Femur (tissue), 1 donor: Measurements from ENCODE around the gene PBX3.

Source experiments
- DNase-seq: peaks from one replicate; pipeline ENCODE4 v3.0.0-alpha.2; 2017

Gene PBX3

DNA sequence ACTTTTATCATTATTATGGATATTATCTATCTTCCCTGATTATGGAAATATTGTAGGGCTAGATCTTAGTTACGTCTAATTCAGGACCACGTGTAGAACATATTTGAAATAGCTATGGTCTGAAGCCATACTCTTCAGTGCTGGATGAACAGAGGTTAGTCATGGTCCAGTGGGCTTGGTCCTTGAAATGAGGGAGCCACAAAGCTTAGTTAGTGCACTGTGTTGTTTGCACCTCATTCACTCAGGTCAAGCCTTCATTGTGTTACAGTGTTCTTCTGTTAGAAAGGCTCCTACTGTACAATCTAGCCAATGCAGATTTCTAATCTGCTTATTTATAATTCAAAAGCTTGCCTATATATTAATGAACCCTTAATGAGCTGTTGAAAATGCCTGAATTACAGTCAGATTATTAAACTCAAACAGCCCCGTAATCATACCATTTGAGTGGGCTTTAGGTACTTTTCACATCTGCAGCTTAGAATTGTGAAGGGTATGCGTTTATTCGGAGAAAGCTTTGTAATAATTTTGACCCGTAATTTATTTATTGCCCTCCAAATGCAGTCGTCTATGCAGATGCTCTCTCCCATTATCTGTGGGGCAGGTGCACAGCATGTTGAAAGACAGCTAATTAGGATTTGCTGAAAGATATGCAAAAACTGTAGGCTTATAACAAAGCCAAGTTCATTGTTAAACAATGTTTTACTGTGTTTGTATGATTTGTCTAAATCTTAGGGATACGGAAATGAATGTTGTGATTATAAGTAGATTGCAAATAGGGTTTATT, 164.9 kb downstream of the PBX3 start:
- no peak for DNase-seq

DNA sequence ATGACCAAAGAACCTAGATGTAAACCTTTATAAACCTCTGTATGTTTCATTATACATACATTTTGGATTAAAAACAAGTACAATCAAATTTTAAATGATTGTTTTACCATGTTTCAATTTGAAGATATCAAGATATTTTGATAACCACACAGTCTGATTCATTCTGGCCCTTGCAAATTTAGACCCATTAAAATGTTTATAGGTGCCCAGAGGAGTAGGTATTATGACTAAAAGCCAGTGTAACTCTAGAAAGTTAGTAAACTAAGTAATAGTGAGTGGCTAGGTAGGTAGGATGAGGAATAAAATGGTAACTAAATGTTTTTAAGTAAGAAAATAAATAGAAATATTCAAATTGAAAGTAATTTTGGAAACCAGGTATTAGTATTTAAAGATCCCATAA, 165.5 kb downstream of the PBX3 start:
- DNase-seq = no peak

DNA sequence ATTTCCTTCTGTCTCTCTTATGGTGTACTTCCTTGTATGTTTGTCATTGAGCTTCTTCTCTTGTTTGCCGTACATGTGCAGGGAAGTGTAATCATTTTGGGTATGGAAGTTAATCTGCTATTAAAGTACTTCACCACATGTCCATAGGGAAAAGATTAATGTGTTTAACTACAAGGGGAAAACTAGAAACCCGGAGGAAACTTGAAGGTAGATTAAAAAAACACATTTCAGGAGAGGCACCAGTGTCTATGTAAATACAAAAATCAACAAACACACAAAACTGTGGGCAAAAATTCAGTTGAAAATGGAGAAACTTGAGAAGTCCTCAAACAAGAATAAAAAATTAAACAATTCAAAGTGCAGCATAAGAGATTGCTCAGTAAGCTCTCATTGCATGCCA, 166.4 kb downstream of the PBX3 start:
- no peak for DNase-seq

DNA sequence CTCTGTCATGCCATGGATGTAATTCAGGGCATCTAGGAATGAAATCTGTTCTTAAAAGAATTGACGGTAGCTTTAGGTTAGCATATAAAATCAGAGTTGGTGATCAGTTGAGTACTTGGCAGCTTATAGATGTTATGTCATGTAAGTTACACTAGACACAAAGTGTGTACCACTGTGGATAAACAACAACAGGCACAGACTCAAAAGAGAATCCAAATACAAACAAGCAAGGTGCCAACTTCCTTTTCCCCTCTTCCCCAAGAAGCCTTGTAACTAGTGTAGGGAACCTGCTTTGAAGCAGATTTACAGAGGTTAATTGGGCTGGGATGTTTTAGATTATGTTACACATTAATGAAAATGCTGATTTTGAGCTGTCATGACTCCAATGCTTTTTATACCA, 167.2 kb downstream of the PBX3 start:
- no peak for DNase-seq

DNA sequence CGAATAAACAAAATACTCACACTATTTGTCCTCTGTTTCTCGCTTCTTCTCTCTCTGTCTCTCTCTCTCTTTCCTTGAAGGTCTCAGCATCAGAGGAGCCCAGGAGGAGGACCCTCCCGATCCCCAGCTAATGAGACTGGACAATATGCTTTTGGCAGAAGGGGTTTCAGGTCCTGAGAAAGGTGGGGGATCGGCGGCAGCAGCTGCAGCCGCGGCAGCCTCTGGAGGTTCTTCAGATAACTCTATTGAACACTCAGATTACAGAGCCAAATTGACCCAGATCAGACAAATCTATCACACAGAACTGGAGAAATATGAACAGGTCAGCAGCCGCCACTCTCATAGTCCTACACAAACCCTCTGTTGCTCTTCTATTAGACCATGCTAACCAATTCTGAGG, 168.4 kb downstream of the PBX3 start:
- DNase-seq = no peak

DNA sequence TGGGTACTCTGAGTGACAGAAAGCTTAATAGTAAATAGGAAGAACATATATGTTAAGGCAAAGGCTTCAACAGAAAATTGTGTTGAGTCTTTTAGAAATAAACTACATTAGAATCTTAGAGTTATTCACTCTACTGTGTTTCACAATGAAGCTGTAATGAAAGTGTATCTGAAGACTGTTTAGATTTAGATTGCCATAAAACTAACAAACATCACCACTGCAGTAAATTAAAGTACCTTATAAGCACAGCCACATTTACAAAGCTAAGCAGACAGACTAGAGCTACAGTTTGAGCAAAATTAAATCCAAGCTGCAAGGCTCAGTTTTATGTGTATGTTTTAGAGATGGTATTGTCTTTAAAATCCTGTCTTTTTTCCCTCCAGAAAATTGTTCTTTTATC, 172.4 kb downstream of the PBX3 start:
- DNase-seq = no peak

DNA sequence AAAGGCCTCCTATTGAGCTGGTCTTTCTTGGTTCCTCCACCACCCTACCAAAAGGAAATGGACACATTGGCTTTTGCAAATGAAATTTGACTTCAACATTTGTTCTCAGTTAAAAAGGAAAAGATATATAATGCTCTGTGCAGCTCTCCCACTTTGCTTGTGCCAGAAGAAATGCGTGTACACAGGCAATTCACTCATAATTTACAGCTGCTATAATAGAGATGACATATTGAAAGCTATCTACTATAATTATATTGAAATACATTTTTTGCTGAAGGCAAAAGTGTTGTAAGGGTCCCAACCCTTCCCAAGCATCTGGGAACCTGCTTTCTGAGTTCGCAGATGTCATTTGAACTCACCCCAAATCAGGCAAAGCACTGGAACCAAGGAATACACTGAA, 173.2 kb downstream of the PBX3 start:
- DNase-seq = no peak

DNA sequence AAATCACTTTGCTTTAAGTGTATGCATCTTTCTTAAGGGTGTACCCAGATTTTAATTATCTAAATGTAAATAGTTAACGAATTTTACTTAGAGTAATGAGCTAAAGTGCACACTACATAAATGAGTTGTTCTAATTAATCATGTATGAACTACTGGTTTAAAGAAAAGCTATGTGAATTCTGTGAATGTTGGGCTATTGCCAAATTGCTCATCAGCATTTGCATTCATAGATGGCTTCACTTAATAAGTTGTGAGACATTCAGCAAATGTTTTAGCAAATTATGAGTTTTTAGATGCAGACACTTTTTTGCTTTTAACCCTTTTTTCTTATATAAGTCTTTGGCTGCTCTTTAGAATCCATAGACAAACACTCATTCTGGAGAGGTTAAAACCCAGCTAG, 175.7 kb downstream of the PBX3 start:
- DNase-seq = no peak

DNA sequence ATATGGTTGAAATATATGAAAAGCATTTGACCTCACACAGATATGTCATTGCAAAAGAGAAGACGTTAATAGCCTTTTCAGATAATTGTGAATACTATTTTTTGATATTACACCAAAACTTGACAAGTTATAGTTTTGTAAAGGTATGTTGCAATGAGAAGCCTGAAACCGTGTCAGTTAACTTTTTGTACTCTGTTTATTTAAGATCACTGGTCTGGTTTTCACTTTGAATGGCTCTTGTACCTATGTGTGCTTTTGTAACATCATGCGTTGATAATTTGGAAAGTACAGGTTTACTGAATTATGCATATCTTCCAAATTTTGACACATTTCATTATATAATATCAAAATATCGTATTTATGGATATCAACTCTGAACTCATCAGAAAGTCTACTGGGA, 177.2 kb downstream of the PBX3 start:
- no peak for DNase-seq

DNA sequence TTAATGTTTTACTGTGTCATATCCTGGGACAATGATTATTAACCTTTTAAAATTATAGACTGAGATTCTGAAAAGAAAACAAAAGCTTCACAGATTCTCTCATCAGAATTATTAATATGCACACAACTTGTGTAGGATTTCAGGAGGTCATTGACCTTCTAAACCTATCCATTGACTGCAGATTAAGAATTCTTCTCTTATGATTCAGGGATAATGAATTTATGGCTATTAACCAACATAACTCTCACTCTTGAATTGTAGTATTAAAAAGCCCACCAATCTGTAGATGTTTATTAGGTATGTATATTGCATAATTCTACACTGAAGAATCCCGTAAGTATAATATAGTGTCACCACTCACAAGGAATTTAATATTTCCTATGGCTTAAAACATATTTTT, 179.8 kb downstream of the PBX3 start:
- DNase-seq = no peak

DNA sequence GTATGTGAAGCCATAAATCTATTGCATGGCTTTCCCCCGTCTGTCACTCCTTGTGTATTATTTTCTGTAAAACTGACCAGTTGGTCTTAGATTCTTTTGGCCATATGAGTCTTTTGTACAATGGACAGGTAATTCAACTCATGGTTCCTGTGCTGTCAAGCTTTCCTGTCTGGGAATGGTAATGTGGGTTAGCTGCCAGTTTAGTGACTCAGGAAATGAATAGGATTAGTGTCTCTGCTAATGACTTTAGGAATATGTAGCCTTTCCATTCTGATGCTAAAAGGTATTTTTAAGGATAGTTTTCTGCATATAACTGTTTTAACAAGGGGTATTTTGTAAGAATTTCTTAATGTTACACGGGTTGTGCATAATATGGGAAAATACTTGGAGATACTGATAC, 182.7 kb downstream of the PBX3 start:
- DNase-seq = no peak

DNA sequence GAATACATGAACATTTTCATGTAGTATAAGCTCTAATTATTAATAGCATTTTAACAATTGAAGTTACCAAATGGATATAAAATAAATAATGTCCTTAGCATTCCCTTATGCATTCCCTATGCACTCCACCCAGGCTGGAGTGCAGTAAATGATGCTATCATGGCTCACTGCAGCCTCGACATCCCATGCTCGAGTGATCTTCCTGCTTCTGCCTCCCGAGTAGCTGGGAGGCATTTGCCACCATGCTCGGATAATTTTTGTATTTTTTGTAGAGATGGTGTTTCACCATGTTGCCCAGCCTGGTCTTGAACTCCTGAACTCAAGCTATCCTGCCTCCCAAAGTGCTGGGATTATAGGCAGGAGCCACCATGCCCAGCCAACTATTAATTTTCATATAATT, 184.0 kb downstream of the PBX3 start:
- no peak for DNase-seq

DNA sequence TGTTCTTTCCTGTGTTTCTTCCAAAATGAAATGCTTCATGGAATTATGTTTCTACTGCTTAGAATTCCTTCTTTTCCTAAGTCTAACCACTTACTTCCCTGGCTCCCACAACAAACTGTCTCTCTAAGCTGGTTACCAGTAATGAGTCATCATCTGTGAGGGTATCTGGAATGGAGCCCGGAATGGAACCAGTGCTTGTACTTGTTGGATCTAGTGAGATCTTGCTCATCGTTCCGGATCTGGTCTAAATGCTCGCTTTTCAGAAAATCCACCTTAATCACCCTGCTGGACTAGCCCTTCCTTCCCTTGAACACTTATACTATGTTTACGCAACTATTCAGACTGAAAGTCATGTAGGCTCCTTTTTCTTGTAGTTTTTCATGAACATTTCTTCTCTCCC, 184.8 kb downstream of the PBX3 start:
- DNase-seq = peak; percentile 49

DNA sequence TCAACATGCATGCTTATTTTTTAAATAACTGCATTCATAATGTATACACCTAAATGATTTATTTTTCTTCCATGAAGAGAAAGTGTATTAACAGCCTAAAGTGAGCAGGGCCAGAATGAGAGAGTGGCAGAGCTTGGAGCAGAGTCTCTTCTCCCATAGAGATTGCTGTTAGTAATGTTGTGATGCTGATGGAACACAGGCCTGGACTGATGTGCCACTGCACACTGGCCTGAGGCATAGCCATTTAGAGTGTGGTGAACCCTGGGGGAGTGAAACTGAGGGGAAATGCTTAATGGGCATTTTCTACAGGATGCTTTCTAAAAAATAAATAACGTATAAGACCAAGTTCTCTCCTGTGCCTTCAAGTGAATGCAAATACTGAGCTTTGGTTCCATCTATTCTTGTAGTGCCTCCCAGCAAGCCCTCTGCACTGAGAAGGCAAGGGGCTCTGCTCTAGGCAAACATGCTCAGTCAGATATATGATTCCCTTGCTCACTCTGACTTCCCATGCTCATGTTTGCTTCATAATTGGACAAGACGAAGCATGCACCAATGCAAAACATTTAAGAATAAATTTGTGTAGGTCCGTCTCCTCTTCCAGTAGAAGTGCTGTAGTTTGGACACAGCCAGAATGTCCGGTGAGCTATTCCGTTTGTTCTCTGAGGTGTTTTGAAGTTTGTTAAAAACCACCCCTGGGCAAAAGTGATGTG, 185.7 kb downstream of the PBX3 start:
- DNase-seq = no peak

DNA sequence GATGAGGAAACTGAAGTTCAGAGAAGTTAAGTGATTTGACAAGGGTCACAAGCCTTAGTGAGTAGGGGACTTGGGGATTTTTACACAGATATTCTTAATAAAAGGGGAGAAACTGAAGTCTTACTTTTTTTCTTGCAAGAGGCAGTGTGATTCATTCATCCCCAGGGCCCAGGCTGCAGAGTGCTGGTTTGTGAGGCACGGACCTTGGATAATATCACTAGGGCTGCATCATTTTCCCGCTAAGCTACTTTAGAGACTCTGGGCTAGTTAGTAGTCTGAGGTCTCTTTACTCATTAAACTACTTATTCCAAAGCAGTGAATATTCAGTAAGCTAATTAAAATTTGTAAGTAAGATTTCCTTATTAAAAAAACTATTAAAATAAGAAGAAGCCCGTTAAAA, 195.0 kb downstream of the PBX3 start:
- no peak for DNase-seq

DNA sequence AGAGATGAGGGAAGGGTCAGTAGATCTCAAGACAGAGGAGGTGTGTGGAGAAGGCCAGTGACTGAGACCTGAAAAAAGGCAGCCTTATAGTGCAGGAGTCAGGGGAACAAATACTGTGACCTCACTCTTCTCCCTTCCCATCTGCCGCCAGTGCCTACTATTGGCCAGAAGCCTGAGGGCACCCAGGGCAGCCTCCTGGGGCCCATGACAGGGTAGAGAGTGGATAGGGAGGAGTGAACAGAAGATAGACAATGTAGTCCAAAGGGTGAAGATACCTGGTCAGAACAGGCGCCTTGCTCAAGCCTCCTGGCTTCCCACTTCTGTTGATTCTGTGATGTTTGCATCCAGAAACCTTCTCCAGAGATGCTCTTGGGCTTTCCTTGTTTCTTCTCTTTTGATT, 196.7 kb downstream of the PBX3 start:
- DNase-seq = no peak

DNA sequence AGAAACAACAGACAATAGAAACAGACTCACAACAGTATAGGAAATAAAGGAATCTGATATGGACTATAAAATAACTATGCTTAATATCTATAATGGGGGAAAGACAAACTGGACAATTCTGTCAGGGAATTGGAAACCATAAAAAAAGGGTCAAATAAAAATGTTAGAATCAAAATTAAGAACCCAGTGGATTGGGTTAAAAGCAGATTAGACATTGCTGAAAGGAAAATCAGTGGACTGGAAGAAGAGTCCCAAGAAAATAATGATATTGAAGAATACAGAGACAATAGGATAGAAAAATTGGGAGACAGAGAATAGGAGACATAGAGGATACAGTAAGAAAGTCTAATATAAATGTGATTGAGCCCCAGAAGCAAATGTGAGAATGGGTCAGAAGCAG, 199.2 kb downstream of the PBX3 start:
- DNase-seq = no peak

DNA sequence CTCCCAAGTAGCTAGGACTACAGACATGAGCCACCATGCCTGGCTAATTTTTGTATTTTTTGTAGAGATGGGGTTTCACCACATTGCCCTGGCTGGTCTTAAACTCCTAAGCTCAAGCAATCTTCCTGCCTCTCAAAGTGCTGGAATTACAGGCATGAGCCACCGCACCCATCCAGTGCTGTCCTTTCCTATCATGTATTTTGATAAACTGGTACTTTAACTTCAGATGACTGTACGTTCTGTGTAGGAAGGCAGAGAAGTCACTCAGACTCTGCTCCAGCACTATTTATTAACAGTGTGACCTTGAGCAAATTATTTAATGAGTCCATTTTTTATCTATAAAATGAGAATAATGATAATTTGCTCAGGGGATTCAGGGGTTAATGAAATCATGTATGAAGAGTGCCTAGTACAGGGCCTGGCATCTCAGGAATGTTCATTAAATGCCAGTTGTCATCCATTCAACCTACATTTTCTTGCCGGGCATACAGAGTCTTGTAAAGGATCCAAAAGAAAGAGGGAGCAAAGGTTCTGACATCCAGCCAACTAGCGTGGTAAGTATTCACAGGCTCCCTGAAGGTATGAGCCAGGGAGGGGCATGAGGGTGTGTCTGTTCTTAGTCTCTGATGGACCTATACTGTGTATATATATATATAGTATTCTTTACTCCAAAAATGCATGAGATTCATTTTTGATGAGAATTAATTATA, 201.9 kb downstream of the PBX3 start:
- no peak for DNase-seq

DNA sequence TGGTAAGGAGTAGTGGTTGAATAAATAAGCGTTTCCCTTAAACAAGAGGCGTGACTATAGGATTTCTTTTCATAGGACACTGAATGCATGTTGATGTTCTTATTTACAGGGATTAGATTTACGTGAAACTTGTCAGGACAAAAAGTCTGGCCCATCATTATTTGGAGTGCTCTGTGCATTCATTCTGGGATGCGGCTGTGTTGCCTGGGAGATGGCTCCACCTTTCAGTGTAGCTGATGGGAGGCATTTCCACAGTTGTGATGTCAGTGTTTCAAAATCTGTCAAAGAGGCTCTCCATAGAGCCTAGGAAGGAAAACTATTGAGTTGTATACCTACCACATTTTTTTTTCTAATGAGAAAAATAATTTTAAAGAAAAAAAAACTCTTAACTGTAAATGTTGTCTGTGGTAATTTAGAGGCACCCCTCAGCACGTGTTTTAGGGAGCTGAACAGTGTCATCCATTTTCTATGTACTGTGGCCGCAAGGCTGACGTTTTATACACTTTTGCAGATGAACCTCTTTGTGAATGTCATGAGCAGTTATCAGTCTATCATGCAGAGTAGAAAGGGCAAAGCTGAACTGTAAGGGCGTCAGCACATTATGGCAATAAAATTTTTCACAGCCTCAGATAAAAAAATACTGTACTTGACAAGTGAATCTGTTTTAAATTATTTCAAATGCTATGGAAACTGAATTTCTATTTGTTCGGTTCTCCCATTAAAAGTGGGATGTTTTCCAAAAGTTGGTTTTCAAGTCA, 202.7 kb downstream of the PBX3 start:
- no peak for DNase-seq

DNA sequence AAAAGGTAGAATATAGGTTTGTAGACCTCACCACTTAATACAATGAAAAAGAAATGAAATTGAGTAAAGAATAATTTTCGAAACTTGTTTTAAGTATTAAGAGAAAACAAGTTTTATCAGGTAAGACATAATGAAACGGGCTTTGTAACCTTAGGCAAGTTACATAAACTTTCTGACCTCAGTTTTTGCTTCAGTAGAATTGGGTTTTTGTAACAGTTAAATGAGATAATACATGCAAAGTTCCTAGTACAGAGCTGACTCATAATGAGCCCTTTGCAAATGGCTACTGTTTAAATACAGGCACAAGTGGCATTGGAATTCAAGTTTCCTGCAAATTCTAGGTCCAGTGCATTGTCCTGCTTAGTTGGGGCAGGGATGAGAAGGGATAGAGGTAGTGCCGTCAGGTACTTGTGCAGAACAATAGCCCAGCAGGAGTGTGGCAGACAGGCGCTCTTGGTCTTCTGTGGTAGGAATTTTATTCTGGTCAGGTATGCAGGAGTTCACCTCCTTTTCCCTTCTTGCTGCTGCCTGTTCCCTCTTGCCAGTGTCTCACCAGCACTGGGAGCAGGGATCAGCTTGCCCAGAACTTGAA, 203.8 kb downstream of the PBX3 start:
- no peak for DNase-seq

DNA sequence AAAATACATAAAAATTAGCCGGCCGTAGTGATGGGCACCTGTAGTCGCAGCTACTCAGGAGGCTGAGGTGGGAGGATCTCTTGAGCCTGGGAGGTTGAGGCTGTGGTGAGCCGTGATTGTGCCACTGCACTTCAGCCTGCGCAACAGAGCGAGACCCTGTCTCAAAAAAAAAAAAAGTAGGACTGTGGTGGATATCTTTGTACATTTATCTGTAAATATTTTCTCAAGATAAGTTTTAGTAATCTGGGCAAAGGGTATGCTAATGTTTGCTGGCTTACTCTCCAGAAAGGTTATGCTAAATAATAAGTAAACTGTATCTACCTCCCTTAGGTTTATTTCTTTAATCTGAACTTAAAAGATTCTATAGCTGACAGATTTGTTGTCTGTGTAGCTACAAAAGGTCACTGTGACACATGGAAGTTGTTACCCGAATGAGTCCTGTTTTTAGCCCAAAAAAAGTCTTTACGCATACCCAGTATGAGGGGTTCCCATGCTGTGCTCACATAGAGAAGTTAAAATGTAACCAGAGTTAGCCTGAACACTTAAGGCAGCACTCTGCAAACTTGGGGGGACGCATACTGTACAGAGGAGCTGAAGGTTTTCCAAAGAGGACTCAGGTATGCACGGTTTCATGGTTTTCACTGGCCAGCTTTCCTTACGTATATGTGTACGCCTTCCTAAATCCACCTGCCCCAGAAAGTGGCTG, 206.3 kb downstream of the PBX3 start:
- DNase-seq = no peak

DNA sequence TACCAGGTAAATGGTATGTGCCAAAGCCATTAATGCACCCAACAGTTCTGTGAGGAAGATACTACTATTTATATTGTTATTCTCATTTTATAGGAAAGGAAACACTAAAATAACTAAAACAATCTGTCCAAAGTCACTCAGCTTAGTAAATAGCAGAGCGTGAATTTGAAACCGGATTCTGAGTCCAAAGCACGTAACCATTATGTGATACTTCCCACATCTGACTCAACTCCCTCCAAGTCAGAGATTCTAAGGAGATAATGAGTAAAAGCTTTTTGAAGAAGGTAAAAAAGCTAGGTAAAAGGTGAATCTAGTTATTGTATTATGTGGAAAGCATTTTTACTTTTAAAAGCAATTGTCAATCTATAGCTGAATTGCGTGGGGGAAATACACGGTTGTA, 208.9 kb downstream of the PBX3 start:
- DNase-seq = no peak
